ENCODE data around the gene MGAT4A. TPM values are rescaled to one million over a fixed set of nuclear protein-coding genes. Genes with fewer than 3 reads are reported as not detected.

The MGAT4A gene
- total and polyA plus RNA-seq, 2 of the 13 experiments (the other 11 are each of a cell fraction or from before 2014, with no cell fraction given): 47.2 to 90.9 TPM

DNA sequence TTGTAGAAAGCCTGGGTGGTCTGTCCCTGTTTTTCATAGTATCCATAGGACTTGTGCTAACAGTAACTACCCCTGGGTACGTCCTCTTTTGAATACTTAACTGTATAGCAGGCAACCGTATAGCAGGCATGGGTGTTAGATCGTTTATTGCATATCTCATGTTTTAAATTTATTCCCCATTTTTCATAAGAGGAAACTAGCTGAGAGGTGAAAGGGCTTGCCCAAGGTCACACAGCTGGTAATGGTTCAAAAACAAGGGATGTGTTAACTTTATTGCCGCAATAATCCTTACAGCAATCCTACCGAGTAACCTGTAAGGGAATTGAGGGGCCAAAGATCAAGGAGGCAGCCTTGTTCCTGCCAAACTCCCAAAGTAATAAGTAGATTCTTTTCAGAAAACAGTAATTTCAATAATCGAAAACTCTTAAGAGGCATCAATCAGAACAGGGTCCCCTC is 990 bp upstream of the MGAT4A start (continued):
- TF ChIP-seq, protein P1, sequence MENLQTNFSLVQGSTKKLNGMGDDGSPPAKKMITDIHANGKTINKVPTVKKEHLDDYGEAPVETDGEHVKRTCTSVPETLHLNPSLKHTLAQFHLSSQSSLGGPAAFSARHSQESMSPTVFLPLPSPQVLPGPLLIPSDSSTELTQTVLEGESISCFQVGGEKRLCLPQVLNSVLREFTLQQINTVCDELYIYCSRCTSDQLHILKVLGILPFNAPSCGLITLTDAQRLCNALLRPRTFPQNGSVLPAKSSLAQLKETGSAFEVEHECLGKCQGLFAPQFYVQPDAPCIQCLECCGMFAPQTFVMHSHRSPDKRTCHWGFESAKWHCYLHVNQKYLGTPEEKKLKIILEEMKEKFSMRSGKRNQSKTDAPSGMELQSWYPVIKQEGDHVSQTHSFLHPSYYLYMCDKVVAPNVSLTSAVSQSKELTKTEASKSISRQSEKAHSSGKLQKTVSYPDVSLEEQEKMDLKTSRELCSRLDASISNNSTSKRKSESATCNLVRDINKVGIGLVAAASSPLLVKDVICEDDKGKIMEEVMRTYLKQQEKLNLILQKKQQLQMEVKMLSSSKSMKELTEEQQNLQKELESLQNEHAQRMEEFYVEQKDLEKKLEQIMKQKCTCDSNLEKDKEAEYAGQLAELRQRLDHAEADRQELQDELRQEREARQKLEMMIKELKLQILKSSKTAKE (CRISPR knock-in tag; IDR thresholded peaks at IDR 0.05; ENCODE audit: borderline replicate concordance): no peak
- peak in 1 of 2 experiments; percentile 45; a peak in 3 of 4 replicates for TF ChIP-seq NR2F1 (CRISPR knock-in tag; IDR thresholded peaks at IDR 0.05)
- TF ChIP-seq, protein P2, sequence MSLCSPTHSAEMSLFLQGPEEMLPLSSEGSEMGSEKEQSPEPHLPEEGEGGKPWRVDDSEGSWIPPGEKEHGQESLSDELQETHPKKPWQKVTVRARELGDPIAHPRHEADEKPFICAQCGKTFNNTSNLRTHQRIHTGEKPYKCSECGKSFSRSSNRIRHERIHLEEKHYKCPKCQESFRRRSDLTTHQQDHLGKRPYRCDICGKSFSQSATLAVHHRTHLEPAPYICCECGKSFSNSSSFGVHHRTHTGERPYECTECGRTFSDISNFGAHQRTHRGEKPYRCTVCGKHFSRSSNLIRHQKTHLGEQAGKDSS (CRISPR knock-in tag; IDR thresholded peaks at IDR 0.05; ENCODE audit: borderline replicate concordance, low read depth): no peak
- TF ChIP-seq EP300 (IDR thresholded peaks at IDR 0.05; ENCODE audit: low read depth in 2 of 2, low read length in 2 of 2): peak in 1 of 2 experiments; percentile 62; a peak in 2 of 4 replicates
- no peak; the same call in 1 of the 2 replicates for TF ChIP-seq EP300 (CRISPR knock-in tag; IDR thresholded peaks at IDR 0.05; ENCODE audit: borderline replicate concordance)
- no peak for TF ChIP-seq ZNF496 (CRISPR knock-in tag; IDR thresholded peaks at IDR 0.05; ENCODE audit: insufficient replicate concordance)
- no peak for TF ChIP-seq ZNF460 (CRISPR knock-in tag; IDR thresholded peaks at IDR 0.05; ENCODE audit: borderline replicate concordance)
- no peak for TF ChIP-seq SMAD9 (CRISPR knock-in tag; IDR thresholded peaks at IDR 0.05)
- TF ChIP-seq CEBPB (IDR thresholded peaks at IDR 0.05; ENCODE audit: borderline replicate concordance, low read depth, low read length): peak; percentile 73
- TF ChIP-seq SMAD1 (CRISPR knock-in tag; IDR thresholded peaks at IDR 0.05; ENCODE audit: borderline replicate concordance, low read depth): no peak
- TF ChIP-seq HOXA5 (CRISPR knock-in tag; IDR thresholded peaks at IDR 0.05): 0 out of 2 replicates have a peak, but pooled peaks have one; percentile 16
- TF ChIP-seq RFXAP (CRISPR knock-in tag; IDR thresholded peaks at IDR 0.05; ENCODE audit: borderline replicate concordance): no peak
- TF ChIP-seq RARG (CRISPR knock-in tag; IDR thresholded peaks at IDR 0.05; ENCODE audit: low read depth): no peak
- TF ChIP-seq, protein P3, sequence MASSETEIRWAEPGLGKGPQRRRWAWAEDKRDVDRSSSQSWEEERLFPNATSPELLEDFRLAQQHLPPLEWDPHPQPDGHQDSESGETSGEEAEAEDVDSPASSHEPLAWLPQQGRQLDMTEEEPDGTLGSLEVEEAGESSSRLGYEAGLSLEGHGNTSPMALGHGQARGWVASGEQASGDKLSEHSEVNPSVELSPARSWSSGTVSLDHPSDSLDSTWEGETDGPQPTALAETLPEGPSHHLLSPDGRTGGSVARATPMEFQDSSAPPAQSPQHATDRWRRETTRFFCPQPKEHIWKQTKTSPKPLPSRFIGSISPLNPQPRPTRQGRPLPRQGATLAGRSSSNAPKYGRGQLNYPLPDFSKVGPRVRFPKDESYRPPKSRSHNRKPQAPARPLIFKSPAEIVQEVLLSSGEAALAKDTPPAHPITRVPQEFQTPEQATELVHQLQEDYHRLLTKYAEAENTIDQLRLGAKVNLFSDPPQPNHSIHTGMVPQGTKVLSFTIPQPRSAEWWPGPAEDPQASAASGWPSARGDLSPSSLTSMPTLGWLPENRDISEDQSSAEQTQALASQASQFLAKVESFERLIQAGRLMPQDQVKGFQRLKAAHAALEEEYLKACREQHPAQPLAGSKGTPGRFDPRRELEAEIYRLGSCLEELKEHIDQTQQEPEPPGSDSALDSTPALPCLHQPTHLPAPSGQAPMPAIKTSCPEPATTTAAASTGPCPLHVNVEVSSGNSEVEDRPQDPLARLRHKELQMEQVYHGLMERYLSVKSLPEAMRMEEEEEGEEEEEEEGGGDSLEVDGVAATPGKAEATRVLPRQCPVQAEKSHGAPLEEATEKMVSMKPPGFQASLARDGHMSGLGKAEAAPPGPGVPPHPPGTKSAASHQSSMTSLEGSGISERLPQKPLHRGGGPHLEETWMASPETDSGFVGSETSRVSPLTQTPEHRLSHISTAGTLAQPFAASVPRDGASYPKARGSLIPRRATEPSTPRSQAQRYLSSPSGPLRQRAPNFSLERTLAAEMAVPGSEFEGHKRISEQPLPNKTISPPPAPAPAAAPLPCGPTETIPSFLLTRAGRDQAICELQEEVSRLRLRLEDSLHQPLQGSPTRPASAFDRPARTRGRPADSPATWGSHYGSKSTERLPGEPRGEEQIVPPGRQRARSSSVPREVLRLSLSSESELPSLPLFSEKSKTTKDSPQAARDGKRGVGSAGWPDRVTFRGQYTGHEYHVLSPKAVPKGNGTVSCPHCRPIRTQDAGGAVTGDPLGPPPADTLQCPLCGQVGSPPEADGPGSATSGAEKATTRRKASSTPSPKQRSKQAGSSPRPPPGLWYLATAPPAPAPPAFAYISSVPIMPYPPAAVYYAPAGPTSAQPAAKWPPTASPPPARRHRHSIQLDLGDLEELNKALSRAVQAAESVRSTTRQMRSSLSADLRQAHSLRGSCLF (CRISPR knock-in tag; IDR thresholded peaks at IDR 0.05; ENCODE audit: borderline replicate concordance): no peak
- TF ChIP-seq, protein P4, sequence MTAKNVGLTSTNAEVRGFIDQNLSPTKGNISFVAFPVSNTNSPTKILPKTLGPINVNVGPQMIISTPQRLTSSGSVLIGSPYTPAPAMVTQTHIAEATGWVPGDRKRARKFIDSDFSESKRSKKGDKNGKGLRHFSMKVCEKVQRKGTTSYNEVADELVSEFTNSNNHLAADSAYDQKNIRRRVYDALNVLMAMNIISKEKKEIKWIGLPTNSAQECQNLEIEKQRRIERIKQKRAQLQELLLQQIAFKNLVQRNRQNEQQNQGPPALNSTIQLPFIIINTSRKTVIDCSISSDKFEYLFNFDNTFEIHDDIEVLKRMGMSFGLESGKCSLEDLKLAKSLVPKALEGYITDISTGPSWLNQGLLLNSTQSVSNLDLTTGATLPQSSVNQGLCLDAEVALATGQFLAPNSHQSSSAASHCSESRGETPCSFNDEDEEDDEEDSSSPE (CRISPR knock-in tag; IDR thresholded peaks at IDR 0.05): no peak
- 0 out of 2 replicates have a peak, but pooled peaks have one; percentile 16 for TF ChIP-seq ZNF124 (CRISPR knock-in tag; IDR thresholded peaks at IDR 0.05)
- peak; percentile 41; the same call in 1 of the 2 replicates for TF ChIP-seq SMYD3 (CRISPR knock-in tag; IDR thresholded peaks at IDR 0.05)
